ENCODE results near the gene ALK.

- TF ChIP-seq, protein P1, sequence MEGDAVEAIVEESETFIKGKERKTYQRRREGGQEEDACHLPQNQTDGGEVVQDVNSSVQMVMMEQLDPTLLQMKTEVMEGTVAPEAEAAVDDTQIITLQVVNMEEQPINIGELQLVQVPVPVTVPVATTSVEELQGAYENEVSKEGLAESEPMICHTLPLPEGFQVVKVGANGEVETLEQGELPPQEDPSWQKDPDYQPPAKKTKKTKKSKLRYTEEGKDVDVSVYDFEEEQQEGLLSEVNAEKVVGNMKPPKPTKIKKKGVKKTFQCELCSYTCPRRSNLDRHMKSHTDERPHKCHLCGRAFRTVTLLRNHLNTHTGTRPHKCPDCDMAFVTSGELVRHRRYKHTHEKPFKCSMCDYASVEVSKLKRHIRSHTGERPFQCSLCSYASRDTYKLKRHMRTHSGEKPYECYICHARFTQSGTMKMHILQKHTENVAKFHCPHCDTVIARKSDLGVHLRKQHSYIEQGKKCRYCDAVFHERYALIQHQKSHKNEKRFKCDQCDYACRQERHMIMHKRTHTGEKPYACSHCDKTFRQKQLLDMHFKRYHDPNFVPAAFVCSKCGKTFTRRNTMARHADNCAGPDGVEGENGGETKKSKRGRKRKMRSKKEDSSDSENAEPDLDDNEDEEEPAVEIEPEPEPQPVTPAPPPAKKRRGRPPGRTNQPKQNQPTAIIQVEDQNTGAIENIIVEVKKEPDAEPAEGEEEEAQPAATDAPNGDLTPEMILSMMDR (IDR thresholded peaks at IDR 0.05), result no peak
- no peak for TF ChIP-seq POLR2A (IDR thresholded peaks at IDR 0.05)
Measured at GRCh38 chr2:29583548-29584156, 337.7 kb downstream of the ALK start.

All from Peyer's patch (tissue), 4 donors.